ENCODE results near the gene EMP3. TPM values are rescaled to one million over a fixed set of nuclear protein-coding genes. Genes with fewer than 3 reads are reported as not detected.
A peak's percentile ranks its signal among the peaks of the same experiment; 100 is the strongest.

Gene EMP3
- total RNA-seq, 1 experiment from 2014 or later: 92.9 TPM

- TF ChIP-seq EGR1 (IDR thresholded peaks at IDR 0.05; ENCODE audit: low read depth): no peak
- no peak for TF ChIP-seq YY1 (IDR thresholded peaks at IDR 0.05; ENCODE audit: extremely low read depth, insufficient replicate concordance, low read depth, low read length)
- TF ChIP-seq REST (IDR thresholded peaks at IDR 0.05; ENCODE audit: low read depth): no peak
- no peak for TF ChIP-seq JUND (IDR thresholded peaks at IDR 0.05)
- TF ChIP-seq SRF (IDR thresholded peaks at IDR 0.05; ENCODE audit: low read depth): no peak
- no peak for TF ChIP-seq ZBTB33 (IDR thresholded peaks at IDR 0.05; ENCODE audit: extremely low read depth, insufficient replicate concordance, low read length)
- no peak for TF ChIP-seq ZNF274 (IDR thresholded peaks at IDR 0.05; ENCODE audit: low read depth, low read length)
- no peak for TF ChIP-seq SP1 (IDR thresholded peaks at IDR 0.05; ENCODE audit: low read depth)
- no peak for TF ChIP-seq ATF3 (IDR thresholded peaks at IDR 0.05)
- TF ChIP-seq TCF7L2 (IDR thresholded peaks at IDR 0.05; ENCODE audit: borderline replicate concordance, extremely low read depth, insufficient read depth, insufficient read length): no peak
- TF ChIP-seq CEBPB (IDR thresholded peaks at IDR 0.05; ENCODE audit: low read depth): no peak
- TF ChIP-seq POLR2A (IDR thresholded peaks at IDR 0.05; ENCODE audit: borderline replicate concordance, extremely low read depth, insufficient read depth, insufficient read length): no peak
- TF ChIP-seq ELF1 (IDR thresholded peaks at IDR 0.05; ENCODE audit: borderline replicate concordance, low read depth): no peak
- TF ChIP-seq POLR2AphosphoS5 (IDR thresholded peaks at IDR 0.05; ENCODE audit: low read depth, low read length): no peak
- TF ChIP-seq EZH2phosphoT487 (IDR thresholded peaks at IDR 0.05; ENCODE audit: borderline replicate concordance): no peak
- TF ChIP-seq CBX3 (IDR thresholded peaks at IDR 0.05; ENCODE audit: low read depth): no peak
- TF ChIP-seq CTCF (IDR thresholded peaks at IDR 0.05 in 2 of 3, conservative IDR thresholded peaks at IDR 0.05 in 1 of 3; ENCODE audit: borderline replicate concordance in 1 of 3, insufficient read depth in 1 of 3, low read depth in 2 of 3, low read length in 2 of 3): no peak
- no peak for TF ChIP-seq RAD21 (IDR thresholded peaks at IDR 0.05; ENCODE audit: low read depth)
- peaks cover 6 to 14% of the 10 kb centered on the region in 2 experiments; a peak in 2 of 4 replicates for H3K9me3 ChIP-seq (ENCODE audit: control insufficient read depth in 1 of 2, insufficient read depth in 1 of 2, low read depth in 1 of 2, low read length in 2 of 2)
- H3K9ac ChIP-seq (ENCODE audit: low read length): peak overlapping the region; percentile 46
- no peak overlapping the region for H2AFZ ChIP-seq (ENCODE audit: low read depth, low read length, poor library complexity, severe bottlenecking)
- H3K4me1 ChIP-seq (ENCODE audit: control insufficient read depth in 1 of 2, insufficient read depth in 2 of 2, low read length in 2 of 2): peaks cover 0 to 34% of the 10 kb centered on the region in 2 experiments; a peak in 3 of 4 replicates
- 0 out of 2 replicates have a peak overlapping the region, but pooled peaks have one; percentile 3 for H3K27ac ChIP-seq (ENCODE audit: low read depth, low read length)
- intact Hi-C loops (cut with micrococcal nuclease): no loop called here
- H4K20me1 ChIP-seq (ENCODE audit: insufficient read depth): no peaks in the 10 kb centered on the region
- peak; percentile 59 for ATAC-seq
- no peaks in the 10 kb centered on the region for H3K9me2 ChIP-seq (ENCODE audit: insufficient read depth)
- H3K27me3 ChIP-seq (ENCODE audit: insufficient read depth, low read length): no peaks in the 10 kb centered on the region
- ChIA-PET CTCF (interaction anchor here (1.0 to 3.6 kb wide), 5 partner anchors 18 to 35 kb away, joined by 3 to 16 read pairs (median 4); partner anchors contain the start of gene CARD8), RAD21 (ENCODE audit: low non-redundant PET in 1 of 2, low total read pairs in 2 of 2, uncharacterized antibody in 2 of 2, unreplicated experiment in 2 of 2) (interaction anchor here in 1 of 2 experiments (0.6 kb wide), 1 partner anchor 24 kb away, joined by 5 read pairs; no protein-coding TSS in a partner anchor), POLR2A (interaction anchor here (0.7 kb wide), 1 partner anchor 26 kb away, joined by 3 read pairs; no protein-coding TSS in a partner anchor)
- H3K36me3 ChIP-seq (ENCODE audit: control insufficient read depth in 1 of 2, insufficient read depth in 2 of 2, low read length in 2 of 2): peaks cover 3 to 14% of the 10 kb centered on the region in 2 experiments; a peak in 2 of 4 replicates
- no peak for DNase-seq (ENCODE audit: low read depth, low spot score)
- peak overlapping the region; percentile 50 to 70 for H3K4me3 ChIP-seq (replicated peaks in 1 of 2; ENCODE audit: low read depth in 1 of 2, low read length in 2 of 2)
- H3K79me2 ChIP-seq (ENCODE audit: insufficient read depth, low read length): no peaks in the 10 kb centered on the region
- H3K4me2 ChIP-seq (ENCODE audit: low read length): peak overlapping the region; percentile 100
- no TSS peak for BruUV-seq (replicated peaks)
These were observed 35.0 kb upstream of the EMP3 start for GRCh38 chr19:48290401-48290770.

Measured in HCT116 (cell line).